IPS DF 4.7 (cell line): ENCODE data around the gene AKAP6.
"Not testable (repeated sequence)": the region's sequence is repeated elsewhere in the genome, so short reads cannot be mapped to it uniquely, and the experiment has no call there.

Experiments used
- DNase-seq: peaks from one replicate; pipeline ENCODE4 v3.0.0-alpha.2; 2013; ENCODE audit warnings: low spot score; ENCODE audit errors: extremely low read depth

Gene AKAP6

DNA sequence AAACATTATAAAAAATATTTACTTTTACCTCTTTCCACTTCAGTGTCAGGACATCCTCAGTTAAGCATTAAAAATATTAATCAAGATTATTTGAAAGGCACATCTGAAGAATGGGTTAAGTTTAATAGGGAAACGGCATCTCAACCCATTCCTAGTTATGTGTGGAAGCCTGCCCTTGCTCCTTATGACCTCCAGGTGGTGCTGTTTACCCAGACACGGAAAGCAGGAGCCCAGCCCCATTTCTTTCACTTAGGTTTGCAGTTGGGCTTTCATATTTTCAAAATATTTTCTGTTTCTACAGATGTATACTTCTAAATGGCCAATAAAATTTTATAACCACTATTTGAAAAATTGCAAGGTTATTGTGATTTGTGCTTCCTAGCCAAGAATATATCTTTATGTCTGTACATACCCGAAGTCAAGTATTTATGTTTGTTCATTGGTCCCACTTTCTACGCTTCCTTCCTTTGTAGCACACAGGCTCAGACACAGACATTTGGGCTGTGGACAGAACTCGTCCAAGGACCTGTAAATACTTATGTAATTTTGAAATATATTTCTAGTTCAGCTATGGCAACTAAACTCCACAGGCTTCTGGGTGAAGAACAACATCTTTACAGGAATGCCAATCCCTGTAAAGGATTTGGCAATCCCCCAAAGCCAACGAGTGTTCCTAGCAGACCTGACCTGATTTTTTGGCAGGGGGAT lies 247.1 kb downstream of the AKAP6 start:
- peak; percentile 14 for DNase-seq

DNA sequence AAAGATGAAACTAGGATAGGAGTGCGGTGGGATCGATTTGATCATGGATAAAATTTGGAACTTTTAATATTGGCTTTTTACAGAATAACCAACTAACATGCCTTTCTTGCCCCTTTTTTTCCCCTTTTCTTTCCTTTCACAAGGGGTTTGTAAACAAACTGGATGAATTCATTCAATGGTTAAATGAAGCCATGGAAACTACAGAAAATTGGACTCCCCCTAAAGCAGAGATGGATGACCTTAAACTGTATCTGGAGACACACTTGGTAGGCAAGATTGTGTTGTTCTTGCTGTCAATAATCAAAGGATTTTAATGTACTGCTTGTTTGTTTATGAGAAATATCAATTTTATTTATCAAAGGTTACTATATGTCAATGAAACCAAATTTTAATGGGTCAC lies 247.9 kb downstream of the AKAP6 start:
- DNase-seq = no peak

GRCh38 chr14:32578181-32578580 lies 249.1 kb downstream of the AKAP6 start:
- no peak for DNase-seq

GRCh38 chr14:32583427-32583826 lies 254.3 kb downstream of the AKAP6 start:
- not testable (repeated sequence) for DNase-seq

- DNase-seq = no peak
Observed at GRCh38 chr14:32584079-32584478, 255.0 kb downstream of the AKAP6 start.

DNA sequence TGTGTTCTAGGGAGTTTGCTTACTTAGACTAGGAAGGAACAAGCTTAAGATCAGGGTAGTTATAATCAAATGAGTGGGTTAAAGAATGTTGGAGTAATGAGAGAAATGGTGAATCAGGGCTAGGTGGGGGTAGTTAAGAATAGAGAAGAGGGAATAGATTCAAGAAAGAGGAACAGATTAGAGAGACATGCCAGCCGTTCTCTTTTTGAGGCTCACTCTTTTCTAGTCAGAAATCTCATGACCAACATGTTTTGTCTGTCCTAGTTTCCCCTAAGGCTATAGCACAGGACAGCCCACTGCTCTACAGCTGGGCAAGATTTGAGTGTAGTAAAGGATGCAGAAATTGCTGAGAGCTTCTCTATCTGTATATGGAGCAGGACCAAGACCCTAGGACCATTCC lies 258.4 kb downstream of the AKAP6 start:
- no peak for DNase-seq

GRCh38 chr14:32588448-32589320 lies 259.6 kb downstream of the AKAP6 start:
- peak; percentile 22 for DNase-seq

- DNase-seq = no peak
Observed at GRCh38 chr14:32590157-32590556, 261.1 kb downstream of the AKAP6 start.

GRCh38 chr14:32593290-32593942 lies 264.3 kb downstream of the AKAP6 start:
- no peak for DNase-seq

DNA sequence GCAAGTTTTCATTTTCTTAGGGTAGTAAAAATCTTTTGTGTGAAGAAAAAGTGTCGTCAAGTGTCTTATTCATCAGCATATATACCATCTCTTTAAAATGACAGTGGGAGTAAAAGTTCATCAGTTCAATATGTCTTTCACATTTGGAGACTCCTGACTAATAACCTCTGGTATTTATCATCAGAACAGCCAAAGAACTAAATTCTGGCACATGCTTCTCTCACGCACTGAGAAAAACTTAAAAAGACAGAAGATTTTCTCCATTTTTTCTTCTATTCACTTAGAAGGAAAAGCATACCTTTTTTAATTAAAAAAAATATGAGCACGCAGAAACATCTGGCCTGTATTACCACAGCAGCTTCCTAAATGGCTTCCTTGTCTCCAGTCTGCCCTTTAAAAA lies 265.7 kb downstream of the AKAP6 start:
- DNase-seq = no peak

DNA sequence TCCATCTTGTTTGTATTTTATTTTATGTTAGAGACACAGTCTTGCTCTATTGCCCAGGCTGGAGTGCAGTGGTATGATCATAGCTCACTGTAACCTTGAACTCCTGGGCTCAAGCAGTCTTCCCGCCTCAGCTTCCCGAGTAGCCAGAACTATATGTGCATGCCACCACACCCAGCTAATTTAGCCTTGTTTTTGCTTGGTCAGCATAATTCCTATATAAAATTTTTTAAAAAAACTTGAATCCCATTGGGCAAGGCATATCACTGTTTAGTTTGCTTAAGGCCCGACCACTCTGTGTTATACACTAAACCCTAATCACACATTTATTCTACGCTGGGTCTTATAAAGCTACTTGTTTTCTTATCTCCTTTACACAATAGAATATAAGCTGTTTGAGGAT lies 266.4 kb downstream of the AKAP6 start:
- no peak for DNase-seq

DNA sequence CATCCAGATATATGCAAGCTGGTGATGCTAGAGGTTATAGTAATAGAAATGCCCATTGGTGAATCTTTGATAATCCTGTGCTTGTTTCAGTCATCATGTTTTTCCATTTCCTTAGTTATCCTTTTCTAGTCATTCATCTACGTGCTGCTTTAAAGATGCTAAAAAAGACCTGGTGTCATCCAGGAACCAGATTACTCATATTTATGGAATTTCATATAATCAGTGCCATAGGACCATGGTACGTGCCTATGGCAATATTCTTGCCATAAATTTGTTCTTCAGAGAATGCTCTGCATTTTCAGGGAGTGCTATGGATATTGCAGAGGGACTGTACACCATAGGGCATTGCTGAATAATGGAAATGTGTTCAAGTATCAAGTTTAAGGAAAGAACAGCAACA lies 267.3 kb downstream of the AKAP6 start:
- no peak for DNase-seq

DNA sequence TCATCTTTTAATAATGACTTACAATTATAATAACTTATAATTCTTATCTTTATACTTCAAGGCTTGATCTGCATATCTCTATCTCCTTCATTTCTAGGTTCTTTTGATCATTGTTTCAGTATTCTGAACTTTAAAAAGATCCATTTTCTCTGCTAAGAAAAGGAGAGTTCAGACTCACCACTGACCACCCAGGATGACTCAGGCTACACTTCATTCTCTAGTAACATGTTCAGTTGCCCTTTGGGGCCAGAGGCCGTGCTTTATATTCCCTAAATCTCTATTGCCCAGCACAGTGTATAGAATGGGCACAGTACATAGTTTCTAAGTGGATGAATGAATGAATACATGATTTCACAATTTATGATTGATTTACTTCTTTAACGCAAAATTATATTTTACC lies 268.7 kb downstream of the AKAP6 start:
- no peak for DNase-seq

DNA sequence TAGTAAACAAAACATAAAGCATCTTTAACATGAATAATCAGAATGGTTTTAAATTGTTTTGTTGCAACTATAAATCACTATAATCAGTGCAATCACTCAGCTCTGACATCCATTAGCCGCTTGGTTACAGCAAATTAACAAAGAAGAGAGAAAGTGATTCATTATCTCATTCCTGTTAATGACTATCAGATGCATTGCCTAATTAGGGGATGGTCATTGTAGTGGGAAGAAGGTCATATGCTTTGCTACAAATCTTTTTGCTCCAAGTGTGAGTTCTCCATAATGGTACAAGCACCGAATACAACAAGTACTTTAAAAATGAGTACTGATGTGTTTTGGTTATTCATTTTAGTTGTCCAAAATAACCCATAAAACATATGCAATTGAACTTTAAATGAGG lies 272.0 kb downstream of the AKAP6 start:
- no peak for DNase-seq

DNA sequence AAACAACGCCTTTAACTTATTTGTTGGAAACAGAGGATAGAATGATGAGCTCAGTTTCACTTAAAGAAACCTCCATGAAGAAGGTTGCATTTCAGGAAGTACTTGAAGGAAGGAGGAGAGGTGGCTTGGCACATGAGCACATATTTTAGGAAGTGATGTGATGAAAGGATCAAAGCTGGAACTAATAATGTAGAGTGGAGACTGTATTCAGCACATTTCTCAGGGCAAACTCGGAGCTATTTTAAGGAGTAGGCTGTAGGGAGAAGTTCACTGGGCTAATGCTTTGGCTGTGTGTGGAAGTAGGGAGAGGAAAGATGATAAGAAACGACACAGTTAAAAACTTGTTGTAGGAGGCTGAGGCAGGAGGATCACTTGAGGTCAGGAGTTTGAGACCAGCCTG lies 272.8 kb downstream of the AKAP6 start:
- no peak for DNase-seq

DNA sequence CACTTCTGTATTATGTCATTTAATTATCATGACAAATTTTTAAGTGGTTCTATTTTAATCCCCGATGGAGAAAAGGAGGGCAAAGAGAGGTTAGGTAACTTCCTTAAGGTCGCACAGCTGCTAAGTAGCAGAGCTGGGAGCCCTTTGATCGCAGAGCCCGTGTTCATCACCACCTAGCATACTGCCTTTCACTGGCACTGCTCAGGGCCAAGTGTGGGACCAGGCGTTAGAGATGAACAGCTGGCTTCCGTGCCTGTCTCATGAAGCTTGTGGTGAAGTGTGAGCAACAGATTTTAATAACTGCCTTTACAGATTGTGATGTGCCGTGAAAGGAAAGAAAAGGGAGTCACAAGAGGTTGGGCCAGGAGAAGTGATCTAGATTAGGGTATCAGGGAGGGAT lies 273.6 kb downstream of the AKAP6 start:
- DNase-seq = no peak

GRCh38 chr14:32603992-32604565 lies 275.0 kb downstream of the AKAP6 start:
- DNase-seq = no peak

DNA sequence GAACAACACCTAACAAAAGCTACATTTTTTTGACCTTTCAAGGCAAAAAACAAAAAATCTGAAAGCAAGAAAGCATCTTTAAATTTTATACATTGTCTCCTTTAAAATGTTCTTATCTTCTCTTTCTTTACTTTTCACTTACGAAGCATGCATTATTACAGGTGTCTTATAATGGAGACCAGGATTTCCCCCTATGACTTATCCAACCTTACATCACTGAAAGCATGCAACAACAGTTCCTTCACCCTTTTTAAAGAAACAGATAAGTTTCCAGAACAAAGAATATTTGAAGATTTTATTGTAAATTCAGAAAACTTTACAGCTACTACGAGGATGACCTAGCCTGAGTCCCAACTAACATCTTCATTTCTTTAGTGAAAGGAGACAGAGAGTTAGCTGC lies 277.2 kb downstream of the AKAP6 start:
- DNase-seq = no peak

- no peak for DNase-seq
Observed at GRCh38 chr14:32607399-32607798, 278.3 kb downstream of the AKAP6 start.

DNA sequence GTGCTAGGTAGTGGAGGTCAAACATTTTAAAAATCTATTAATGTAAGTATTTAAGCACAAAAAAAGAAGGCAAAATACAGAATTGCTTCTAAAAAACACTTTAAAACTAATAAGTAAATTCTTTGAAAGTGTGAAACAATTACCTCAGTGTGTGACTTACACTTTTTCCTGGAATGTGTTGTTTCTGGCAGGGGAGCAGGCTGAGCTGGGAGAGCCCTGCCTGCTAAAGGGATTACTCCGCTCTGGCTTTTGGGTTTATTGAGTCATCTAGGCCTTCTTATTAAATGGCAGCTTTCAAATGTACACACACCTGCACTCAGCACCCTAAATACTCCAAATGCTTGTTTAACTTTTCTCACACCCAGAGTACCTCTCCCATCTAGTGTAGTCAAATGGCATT lies 279.8 kb downstream of the AKAP6 start:
- no peak for DNase-seq

- DNase-seq = no peak
Observed at GRCh38 chr14:32609388-32609787, 280.3 kb downstream of the AKAP6 start.

- no peak for DNase-seq
Observed at GRCh38 chr14:32611752-32612151, 282.7 kb downstream of the AKAP6 start.
